Uterus (tissue), 4 donors: Measurements from ENCODE around the gene OTP. TPM values are rescaled to one million over a fixed set of nuclear protein-coding genes. Genes with fewer than 3 reads are reported as not detected.

Experiments used
- DNase-seq, 2 donors: peaks; one replicate each; pipeline ENCODE4 v3.0.0-alpha.2; 2019 to 2020
- H3K27ac ChIP-seq, 2 donors: fragments of 200-600 bp; sonication (generic); 1 replicate in 1 of 2; 2 replicates in 1 of 2; pipeline ENCODE4 v1.5.1; 2016 to 2018
- H3K27me3 ChIP-seq, 2 donors: fragments of 200-600 bp; sonication (generic); one replicate each; pipeline ENCODE4 v1.5.1; 2018 to 2019; ENCODE audit warnings: control low read depth in 1 of 2
- H3K36me3 ChIP-seq, 2 donors: fragments of 200-600 bp; sonication (generic); one replicate each; pipeline ENCODE4 v1.5.1; 2019; ENCODE audit warnings: control low read depth in 1 of 2
- H3K4me1 ChIP-seq, 2 donors: fragments of 200-600 bp; sonication (generic); one replicate each; pipeline ENCODE4 v1.5.1; 2018 to 2019; ENCODE audit warnings: control low read depth in 1 of 2
- H3K4me3 ChIP-seq, 2 donors: fragments of 200-600 bp; sonication (generic); 1 replicate in 1 of 2; 2 replicates in 1 of 2; pipeline ENCODE4 v1.5.1; 2018 to 2019; ENCODE audit warnings: mild to moderate bottlenecking in 1 of 2
- H3K9me3 ChIP-seq, 2 donors: fragments of 200-600 bp; sonication (generic); one replicate each; pipeline ENCODE4 v1.5.1; 2019; ENCODE audit warnings: control low read depth in 1 of 2
- CTCF ChIP-seq, 4 experiments: fragments of 200-600 bp in 2 of 4; fragments of 450-650 bp in 2 of 4; sonication (generic) in 2 of 4; IDR thresholded peaks; one replicate each; pipeline ENCODE4 v1.5.1; 2016 to 2019; ENCODE audit warnings: antibody characterized with exemption in 4 of 4, mild to moderate bottlenecking in 2 of 4, moderate library complexity in 1 of 4
- POLR2A ChIP-seq, 2 donors: fragments of 450-650 bp; IDR thresholded peaks; one replicate each; pipeline ENCODE4 v1.6.1; 2016; ENCODE audit warnings: antibody characterized with exemption in 2 of 2, mild to moderate bottlenecking in 1 of 2, moderate library complexity in 1 of 2
- intact Hi-C: fragments of 100-400 bp; cut with DNase I; formaldehyde crosslinking; loops from one replicate; pipeline ENCODE4 v1.15.1; 2023; ENCODE audit warnings: low total_unique reads
- total RNA-seq, 4 donors: library from RNA; depleted of rRNA in 3 of 4; stranded (reverse); fragments of >200 nt in 3 of 4; gene quantifications; one replicate each; pipeline versions ENCODE4 v1.1.0 to v1.2.4, GENCODE V29; 2014 to 2023
- donor health status: DM: yes; HTN: yes; CAD: no.

The OTP gene
- total RNA-seq, 4 donors from 2014 or later, result not detected

- Histone ChIP-seq H3K27me3 (peaks cover 18 to 92% of the 10 kb centered on the region in 2 donors), H3K36me3 (no peaks in the 10 kb centered on the region), H3K27ac (no peak overlapping the region), H3K4me1 (peaks cover 0 to 13% of the 10 kb centered on the region in 2 donors), H3K9me3 (no peaks in the 10 kb centered on the region), H3K4me3 (peak overlapping the region in 1 of 2 donors; percentile 33)
- DNase-seq, result no peak
- no peak for TF ChIP-seq CTCF (IDR thresholded peaks at IDR 0.05)
- intact Hi-C loops, result no loop called here
Observed at GRCh38 chr5:77630114-77630680, 8.3 kb downstream of the OTP start.

GRCh38 chr5:77629509-77630113 lies 8.9 kb downstream of the OTP start:
- intact Hi-C loops, result no loop called here
- Histone ChIP-seq H3K27ac (no peak overlapping the region), H3K4me3 (peak overlapping the region in 1 of 2 donors; percentile 33), H3K36me3 (no peaks in the 10 kb centered on the region), H3K9me3 (no peaks in the 10 kb centered on the region), H3K27me3 (peaks cover 18 to 88% of the 10 kb centered on the region in 2 donors), H3K4me1 (peaks cover 0 to 13% of the 10 kb centered on the region in 2 donors)
- TF ChIP-seq CTCF (IDR thresholded peaks at IDR 0.05) (no peak), POLR2A (IDR thresholded peaks at IDR 0.05) (no peak)
- DNase-seq, result no peak

GRCh38 chr5:77628840-77629508 lies 9.5 kb downstream of the OTP start:
- Histone ChIP-seq H3K9me3 (no peaks in the 10 kb centered on the region), H3K27ac (no peak overlapping the region), H3K4me3 (no peak overlapping the region), H3K27me3 (peaks cover 13 to 81% of the 10 kb centered on the region in 2 donors), H3K36me3 (no peaks in the 10 kb centered on the region), H3K4me1 (peaks cover 0 to 13% of the 10 kb centered on the region in 2 donors)
- DNase-seq, result no peak
- TF ChIP-seq POLR2A (IDR thresholded peaks at IDR 0.05), result no peak
- TF ChIP-seq CTCF (IDR thresholded peaks at IDR 0.05), result no peak
- intact Hi-C loops, result no loop called here

GRCh38 chr5:77627869-77628674 lies 10.4 kb downstream of the OTP start:
- Histone ChIP-seq H3K4me1 (peaks cover 0 to 13% of the 10 kb centered on the region in 2 donors), H3K4me3 (no peak overlapping the region), H3K27me3 (peaks cover 13 to 72% of the 10 kb centered on the region in 2 donors), H3K36me3 (no peaks in the 10 kb centered on the region), H3K9me3 (no peaks in the 10 kb centered on the region), H3K27ac (no peak overlapping the region)
- DNase-seq, result no peak
- intact Hi-C loops, result no loop called here
- TF ChIP-seq CTCF (IDR thresholded peaks at IDR 0.05) (no peak), POLR2A (IDR thresholded peaks at IDR 0.05) (no peak)
